ENCODE measurements around the gene EFHD2.

The EFHD2 gene

DNA sequence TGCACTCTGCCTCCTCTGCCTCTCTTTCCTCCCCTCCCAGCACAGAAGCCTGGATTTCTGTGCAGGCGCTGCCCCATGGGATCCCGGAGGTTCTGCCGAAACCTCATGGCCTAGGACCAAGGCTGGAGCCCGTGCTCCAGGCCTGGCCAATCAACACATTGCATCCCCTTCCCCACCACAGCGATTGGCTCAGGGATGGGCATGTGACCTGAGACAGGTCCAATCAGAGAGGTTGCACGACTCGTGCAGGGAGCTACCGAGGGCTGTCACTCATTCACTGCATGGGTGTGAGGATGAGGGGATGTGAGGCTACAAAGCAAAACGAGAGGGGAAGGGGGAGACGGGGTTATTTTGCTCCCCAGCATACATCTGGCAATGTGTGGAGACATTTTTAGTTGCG lies 62.9 kb downstream of the EFHD2 start:
- no peak for FAIRE-seq
- no peak for DNase-seq (ENCODE audit: insufficient read length, low spot score)
- no peak for TF ChIP-seq POLR2A (IDR thresholded peaks at IDR 0.05; ENCODE audit: low read depth, low read length)
- TF ChIP-seq SPI1 (IDR thresholded peaks at IDR 0.05; ENCODE audit: low read depth, low read length) = no peak
- no peak for TF ChIP-seq PAX5 (IDR thresholded peaks at IDR 0.05; ENCODE audit: insufficient read depth, low read length, severe bottlenecking)
- no peak for TF ChIP-seq POU2F2 (IDR thresholded peaks at IDR 0.05; ENCODE audit: low read depth, low read length)
- TF ChIP-seq TAF1 (IDR thresholded peaks at IDR 0.05; ENCODE audit: low read depth, low read length) = no peak

DNA sequence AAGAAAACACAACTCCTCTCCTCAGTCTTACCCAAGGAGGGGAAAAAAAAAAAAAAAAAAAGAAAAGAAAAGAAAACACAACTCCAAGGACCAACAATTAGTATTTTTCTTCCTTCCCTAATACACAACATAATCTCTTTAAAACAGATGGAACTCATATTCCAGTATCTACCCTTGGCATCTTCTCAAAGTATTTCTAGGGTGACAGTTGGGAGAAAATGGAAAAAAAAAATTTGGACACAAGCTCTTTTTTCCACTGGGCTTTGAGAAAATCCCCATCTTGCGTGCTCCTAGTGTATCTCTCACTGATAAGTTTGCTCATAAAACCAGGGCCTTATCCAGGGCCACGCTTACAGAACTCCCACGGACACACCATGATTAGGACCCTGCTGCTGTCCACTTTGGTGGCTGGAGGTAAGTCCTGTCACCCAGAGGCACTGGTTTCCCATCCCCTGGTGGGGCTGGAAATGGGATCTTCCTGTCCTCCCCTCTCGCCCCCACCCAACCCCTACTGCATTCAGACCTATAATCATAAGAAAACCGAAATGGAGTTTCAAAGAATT lies 66.1 kb downstream of the EFHD2 start, which contains the start of gene CELA2B:
CELA2B (plus strand) TSS at position 353 of the 563 bp plus-strand sequence; CDS start at position 375, 22 bp downstream.
- TF ChIP-seq POLR2A (IDR thresholded peaks at IDR 0.05; ENCODE audit: low read depth, low read length) (no peak), SPI1 (IDR thresholded peaks at IDR 0.05; ENCODE audit: low read depth, low read length) (no peak), POLR2AphosphoS5 (IDR thresholded peaks at IDR 0.05; ENCODE audit: low read depth, low read length) (no peak), POU2F2 (IDR thresholded peaks at IDR 0.05; ENCODE audit: low read depth, low read length) (no peak), PAX5 (IDR thresholded peaks at IDR 0.05; ENCODE audit: insufficient read depth, low read length, severe bottlenecking) (no peak), TAF1 (IDR thresholded peaks at IDR 0.05; ENCODE audit: low read depth, low read length) (no peak)
- DNase-seq (ENCODE audit: insufficient read length, low spot score) = no peak
- no peak for FAIRE-seq

DNA sequence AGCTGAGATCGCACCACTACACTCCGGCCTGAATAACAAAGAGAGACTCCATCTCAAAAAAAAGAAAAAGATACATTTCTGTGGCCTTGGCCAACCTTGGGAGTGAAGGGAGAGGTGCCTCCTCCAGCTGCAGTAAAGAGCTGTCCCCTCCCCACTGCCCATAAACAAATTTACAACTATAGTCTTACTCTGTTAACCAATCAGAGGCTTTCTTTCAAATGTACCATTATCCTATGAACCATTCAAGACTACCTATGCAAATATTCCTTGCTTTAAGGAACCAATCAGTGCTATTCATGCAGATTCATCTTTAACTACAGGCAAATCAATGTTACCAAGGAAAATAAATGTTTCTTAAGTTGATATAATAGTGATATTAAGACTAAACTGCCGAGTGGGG lies 67.2 kb downstream of the EFHD2 start:
- no peak for TF ChIP-seq POU2F2 (IDR thresholded peaks at IDR 0.05; ENCODE audit: low read depth, low read length)
- TF ChIP-seq POLR2AphosphoS5 (IDR thresholded peaks at IDR 0.05; ENCODE audit: low read depth, low read length) = no peak
- TF ChIP-seq PAX5 (IDR thresholded peaks at IDR 0.05; ENCODE audit: insufficient read depth, low read length, severe bottlenecking) = no peak
- no peak for TF ChIP-seq SPI1 (IDR thresholded peaks at IDR 0.05; ENCODE audit: low read depth, low read length)
- TF ChIP-seq POLR2A (IDR thresholded peaks at IDR 0.05; ENCODE audit: low read depth, low read length) = no peak
- no peak for TF ChIP-seq TAF1 (IDR thresholded peaks at IDR 0.05; ENCODE audit: low read depth, low read length)
- DNase-seq (ENCODE audit: insufficient read length, low spot score) = no peak
- no peak for FAIRE-seq

DNA sequence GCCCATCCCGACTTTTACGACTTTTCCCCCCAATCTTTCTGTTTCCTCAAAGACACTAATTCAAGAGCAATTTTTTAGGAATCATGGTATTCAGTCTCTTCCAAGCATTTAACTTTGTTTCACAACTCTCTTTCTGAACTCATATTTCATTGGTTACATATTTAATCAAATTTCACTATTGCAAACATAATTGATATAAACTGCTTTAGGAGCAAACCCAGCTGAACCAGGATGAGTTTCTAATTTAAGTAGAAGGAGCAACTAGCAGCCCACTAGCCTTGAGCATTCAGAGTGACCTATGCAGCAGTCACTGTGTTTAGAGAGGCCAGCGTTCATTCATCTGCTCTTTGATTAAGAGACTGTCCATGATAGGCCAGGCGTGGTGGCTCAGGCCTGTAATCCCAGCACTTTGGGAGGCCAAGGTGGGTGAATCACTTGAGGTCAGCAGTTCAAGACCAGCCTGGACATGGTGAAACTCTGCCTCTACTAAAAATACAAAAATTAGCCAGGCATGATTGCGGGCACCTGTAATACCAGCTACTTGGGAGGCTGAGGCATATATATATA lies 68.0 kb downstream of the EFHD2 start:
- FAIRE-seq (no peak), DNase-seq (ENCODE audit: insufficient read length, low spot score) (no peak)
- TF ChIP-seq PAX5 (IDR thresholded peaks at IDR 0.05; ENCODE audit: insufficient read depth, low read length, severe bottlenecking) (no peak), SPI1 (IDR thresholded peaks at IDR 0.05; ENCODE audit: low read depth, low read length) (no peak), POLR2A (IDR thresholded peaks at IDR 0.05; ENCODE audit: low read depth, low read length) (no peak), TAF1 (IDR thresholded peaks at IDR 0.05; ENCODE audit: low read depth, low read length) (no peak), POLR2AphosphoS5 (IDR thresholded peaks at IDR 0.05; ENCODE audit: low read depth, low read length) (no peak), POU2F2 (IDR thresholded peaks at IDR 0.05; ENCODE audit: low read depth, low read length) (no peak)
